ENCODE results near the gene CCDC39.
"Not testable (repeated sequence)": the region's sequence is repeated elsewhere in the genome, so short reads cannot be mapped to it uniquely, and the experiment has no call there.

- not testable (repeated sequence) for TF ChIP-seq CTCF (tag by site-specific recombination; IDR thresholded peaks at IDR 0.05); ZFP69B (tag by site-specific recombination; IDR thresholded peaks at IDR 0.05); SALL2 (tag by site-specific recombination; IDR thresholded peaks at IDR 0.05; ENCODE audit: borderline replicate concordance); ZNF660 (tag by site-specific recombination; IDR thresholded peaks at IDR 0.05); ZNF580 (tag by site-specific recombination; IDR thresholded peaks at IDR 0.05); ZNF629 (tag by site-specific recombination; IDR thresholded peaks at IDR 0.05); SETDB1 (IDR thresholded peaks at IDR 0.05; ENCODE audit: insufficient read length, low read length); INSM2 (tag by site-specific recombination; IDR thresholded peaks at IDR 0.05); MZF1 (tag by site-specific recombination; IDR thresholded peaks at IDR 0.05; ENCODE audit: borderline replicate concordance); ZNF777 (tag by site-specific recombination; IDR thresholded peaks at IDR 0.05; ENCODE audit: borderline replicate concordance); ZEB2 (tag by site-specific recombination; IDR thresholded peaks at IDR 0.05)
These were observed 60.7 kb downstream of the CCDC39 start for GRCh38 chr3:180618563-180618962.

Data from HEK293 (cell line).